NCI-H128 (cell line): Measurements from ENCODE around the gene C16orf89.
"Not testable (repeated sequence)": the region's sequence is repeated elsewhere in the genome, so short reads cannot be mapped to it uniquely, and the experiment has no call there.

Experiments used
- DNase-seq: peaks from one replicate; lab custom pipeline; 2025; ENCODE audit not compliant: unreplicated experiment; lab: John Stamatoyannopoulos, UW

Gene C16orf89

GRCh38 chr16:5065813-5066212 lies at the start of gene C16orf89:
Gene C16orf89, minus strand, starts transcription at chr16:5065956. Its CDS starts 48 bp downstream, at chr16:5065908.
- no peak for DNase-seq

DNA sequence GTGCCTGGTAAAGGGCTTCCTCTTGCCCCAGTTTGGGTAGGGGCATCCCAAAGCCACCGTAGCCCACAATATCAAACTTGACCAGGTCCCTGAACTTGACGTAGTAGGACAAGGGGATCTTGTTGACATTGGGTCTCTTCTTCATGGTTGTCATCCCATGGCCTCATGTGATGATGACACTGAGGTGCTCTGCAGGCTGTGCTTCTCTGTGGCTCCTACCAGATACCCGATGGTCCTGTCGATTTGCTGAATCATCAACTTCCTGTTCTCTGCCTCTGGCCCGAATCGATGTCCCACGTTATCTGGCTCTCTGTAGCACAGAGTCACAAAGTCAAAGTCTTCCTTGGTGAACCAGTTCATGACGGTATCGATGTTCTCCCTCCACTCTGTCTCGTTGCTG lies 45.2 kb upstream of the C16orf89 start:
- DNase-seq = not testable (repeated sequence)

DNA sequence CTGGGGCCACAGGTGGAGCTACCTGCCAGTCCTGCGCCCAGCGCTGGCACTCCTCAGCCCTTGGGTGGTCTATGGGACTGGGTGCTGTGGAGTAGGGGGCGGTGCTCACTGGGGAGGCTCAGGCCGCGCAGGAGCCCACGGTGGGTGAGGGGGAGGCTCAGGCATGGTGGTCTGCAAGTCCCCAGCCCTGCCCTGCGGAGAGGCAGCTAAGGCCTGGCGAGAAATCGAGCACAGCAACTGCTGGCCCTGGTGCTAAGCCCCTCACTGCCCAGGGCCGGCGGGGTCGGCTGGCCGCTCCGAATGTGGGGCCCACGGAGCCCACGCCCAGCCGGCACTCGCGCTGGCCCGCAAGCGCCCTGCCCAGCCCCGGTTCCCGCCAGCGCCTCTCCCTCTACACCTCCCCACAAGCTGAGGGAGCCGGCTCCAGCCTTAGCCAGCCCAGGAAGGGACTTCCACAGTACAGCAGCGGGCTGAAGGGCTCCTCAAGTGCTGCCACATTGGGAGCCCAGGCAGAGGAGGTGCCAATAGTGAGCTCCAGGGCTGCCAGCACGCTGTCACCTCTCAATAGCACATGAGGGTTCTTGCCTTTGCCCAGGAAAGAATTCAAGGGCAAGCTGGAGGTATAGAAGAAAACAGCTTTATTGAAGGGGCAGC lies 42.9 kb upstream of the C16orf89 start:
- DNase-seq = no peak

- not testable (repeated sequence) for DNase-seq
Measured at GRCh38 chr16:5105039-5105438, 39.3 kb upstream of the C16orf89 start.

GRCh38 chr16:5103296-5104032 lies 37.7 kb upstream of the C16orf89 start:
- DNase-seq = not testable (repeated sequence)

- not testable (repeated sequence) for DNase-seq
Measured at GRCh38 chr16:5099174-5099573, 33.4 kb upstream of the C16orf89 start.

- DNase-seq = not testable (repeated sequence)
Measured at GRCh38 chr16:5098221-5099159, 32.7 kb upstream of the C16orf89 start.

GRCh38 chr16:5097470-5098220 lies 31.9 kb upstream of the C16orf89 start, which contains the start of gene EEF2KMT:
Gene EEF2KMT, minus strand, starts transcription at chr16:5097795. Its CDS starts 56 bp downstream, at chr16:5097739.
- DNase-seq = peak; percentile 74

- not testable (repeated sequence) for DNase-seq
Measured at GRCh38 chr16:5097061-5097469, 31.3 kb upstream of the C16orf89 start.

DNA sequence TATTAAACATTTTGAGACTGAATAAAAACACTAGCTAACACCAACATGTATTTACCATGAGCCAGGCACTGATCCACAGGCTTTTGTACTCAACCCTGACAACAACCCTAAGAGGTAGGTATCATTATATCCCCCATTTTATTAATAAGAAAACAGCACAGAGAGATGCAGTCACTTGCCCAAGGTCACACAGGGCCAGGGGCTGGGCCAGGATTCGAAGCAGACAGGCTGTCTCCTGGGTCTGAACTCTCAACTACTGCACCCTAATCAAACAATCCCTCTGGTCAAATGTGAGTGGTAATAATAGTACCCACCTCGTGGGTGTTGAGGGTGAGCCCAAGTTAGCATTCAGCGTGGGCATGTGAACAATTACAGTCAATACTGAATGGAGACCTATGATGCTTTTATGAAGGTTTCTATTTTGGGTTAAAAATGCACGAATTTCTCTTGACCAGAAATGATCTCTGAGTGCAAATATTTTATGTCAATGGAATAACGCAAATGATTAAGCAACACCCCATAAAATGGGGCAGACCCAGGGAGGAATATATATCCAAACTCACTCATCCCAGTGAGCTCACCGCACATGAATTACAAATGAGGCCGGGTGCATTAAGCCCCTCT lies 30.8 kb upstream of the C16orf89 start:
- DNase-seq = not testable (repeated sequence)

DNA sequence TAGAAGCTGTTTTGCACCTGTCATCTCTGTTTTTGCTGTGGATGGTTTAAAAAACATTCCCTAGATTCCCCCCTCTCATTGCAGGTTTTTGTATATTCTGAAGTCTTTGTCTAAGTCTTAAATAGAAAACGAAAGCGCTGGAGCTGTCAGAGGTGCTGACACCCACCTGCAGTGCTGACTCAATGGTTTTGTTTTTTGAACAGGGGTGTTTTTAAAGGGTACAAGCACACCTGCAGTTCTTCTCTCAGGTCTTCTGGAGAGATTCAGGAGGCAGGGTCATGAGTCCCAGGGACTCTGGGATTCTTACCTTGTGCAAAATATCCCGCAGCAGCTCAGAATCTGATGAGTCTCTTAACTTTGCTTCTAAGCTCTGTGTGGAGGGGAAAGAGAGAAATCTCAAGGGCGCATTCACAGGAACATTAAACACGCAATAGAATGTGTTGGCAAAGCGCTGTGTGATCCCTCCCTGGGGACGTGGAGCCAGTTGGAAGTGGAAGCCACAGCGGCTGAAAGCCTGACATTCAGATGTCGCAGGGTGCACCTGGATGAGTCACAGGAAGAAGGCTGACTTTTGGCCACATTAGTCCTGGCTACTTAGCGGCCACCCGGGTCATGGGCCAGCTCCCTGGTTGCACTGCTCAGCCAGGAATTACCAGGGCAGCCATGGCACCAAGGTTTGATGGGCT lies 29.5 kb upstream of the C16orf89 start:
- not testable (repeated sequence) for DNase-seq

- DNase-seq = not testable (repeated sequence)
Measured at GRCh38 chr16:5093746-5094145, 28.0 kb upstream of the C16orf89 start.

GRCh38 chr16:5093081-5093480 lies 27.3 kb upstream of the C16orf89 start:
- DNase-seq = not testable (repeated sequence)

DNA sequence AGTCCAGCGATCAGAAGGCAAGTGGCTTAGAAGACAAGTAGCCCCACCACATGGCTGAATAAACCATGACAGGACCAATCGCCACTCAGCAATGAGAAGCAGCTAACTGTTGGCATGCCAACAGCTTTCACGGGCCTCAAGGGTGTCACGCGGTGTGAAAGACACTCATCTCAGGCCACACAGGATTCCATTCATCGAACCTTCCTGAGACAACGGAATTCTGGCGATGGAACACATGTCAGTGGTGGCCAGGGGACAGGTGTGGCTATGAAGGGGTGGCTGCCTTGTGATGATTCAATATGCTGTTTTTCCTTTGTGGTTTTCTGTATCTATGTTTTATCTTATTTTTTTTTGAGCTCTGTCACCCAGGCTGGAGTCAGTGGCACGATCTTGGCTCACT lies 24.8 kb upstream of the C16orf89 start:
- not testable (repeated sequence) for DNase-seq

DNA sequence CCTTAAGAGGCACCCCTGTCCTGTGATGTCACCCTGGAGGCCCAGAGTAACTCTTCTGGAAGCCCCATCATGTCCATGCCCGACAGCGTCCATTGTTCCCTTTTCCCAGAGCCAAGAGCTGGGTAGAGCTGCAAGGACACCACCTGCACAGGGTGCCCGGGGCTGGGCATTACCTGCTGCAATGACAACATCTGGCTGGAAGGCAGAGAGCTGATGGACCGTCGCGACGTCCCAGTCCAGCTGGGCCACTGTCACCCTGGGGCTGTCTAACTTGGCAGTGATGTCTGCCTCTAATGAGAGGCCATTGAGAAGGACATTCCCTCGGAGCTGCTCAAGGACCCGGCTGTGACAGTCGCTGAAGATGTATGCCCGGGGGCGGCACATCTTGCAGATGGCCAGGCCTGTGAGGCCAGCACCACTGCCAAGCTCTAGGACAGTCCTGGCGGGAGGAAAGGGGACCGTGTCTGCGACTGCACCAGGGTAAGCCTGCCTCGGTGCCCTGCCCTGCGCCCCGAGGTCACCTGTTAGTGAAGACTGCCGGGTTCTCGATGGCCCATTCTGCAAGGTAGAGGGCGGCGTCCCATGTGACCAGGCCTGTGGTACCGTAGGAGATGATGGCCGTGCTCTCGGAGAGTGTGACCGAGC lies 24.3 kb upstream of the C16orf89 start:
- DNase-seq = not testable (repeated sequence)

DNA sequence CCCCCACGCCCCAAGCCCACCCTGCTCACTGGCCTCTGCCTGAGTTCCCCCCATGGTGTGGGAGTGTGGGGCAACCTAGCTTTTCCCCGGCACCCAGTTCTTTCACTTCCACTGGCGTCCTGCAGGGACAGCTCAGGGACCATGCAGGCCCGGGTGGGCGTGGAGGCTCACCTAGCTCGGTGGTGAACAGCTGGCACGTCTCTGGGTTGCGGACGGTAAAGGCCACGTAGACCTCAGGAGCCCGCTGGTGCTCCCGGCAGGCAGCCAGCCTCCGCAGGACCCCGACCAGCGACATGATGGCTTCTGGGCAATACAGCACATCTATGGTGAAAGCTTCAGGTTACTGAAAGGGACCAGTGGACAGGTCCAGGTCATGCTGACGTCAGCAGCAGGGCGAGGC lies 23.2 kb upstream of the C16orf89 start:
- not testable (repeated sequence) for DNase-seq

- not testable (repeated sequence) for DNase-seq
Measured at GRCh38 chr16:5088086-5088790, 22.5 kb upstream of the C16orf89 start.

DNA sequence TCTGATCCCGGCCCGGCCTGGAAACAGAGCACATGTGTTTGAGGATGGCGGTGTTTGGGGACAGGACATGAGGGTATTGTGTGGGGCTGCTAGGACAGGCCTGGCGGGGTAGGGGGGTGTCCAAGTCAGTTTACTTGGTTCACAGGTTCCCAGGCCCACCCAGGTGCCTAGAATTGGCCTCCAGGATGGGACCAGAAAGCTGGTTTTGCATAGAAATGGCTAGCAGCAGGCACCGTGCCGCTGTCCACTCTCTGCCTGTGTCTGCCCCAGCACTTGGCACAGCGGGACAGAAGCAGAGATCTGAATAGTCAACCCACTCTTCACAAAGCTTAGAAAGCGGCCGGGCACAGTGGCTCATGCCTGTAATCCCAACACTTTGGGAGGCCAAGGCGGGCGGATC lies 20.0 kb upstream of the C16orf89 start:
- not testable (repeated sequence) for DNase-seq
